Renal cortical epithelial cell (primary cell): ENCODE data around the gene COL4A3. TPM values are rescaled to one million over a fixed set of nuclear protein-coding genes. Genes with fewer than 3 reads are reported as not detected.

ENCODE experiments used
- DNase-seq: peaks from one replicate; pipeline ENCODE4 v3.0.0-alpha.2; 2011; ENCODE audit warnings: low read depth
- total RNA-seq: library from RNA; depleted of rRNA; stranded (reverse); fragments of >200 nt; gene quantifications from 2 replicates; pipeline ENCODE4 v1.2.3, GENCODE V29; 2014

Gene COL4A3
- total RNA-seq, 1 donor from 2014 or later: 30.8 TPM

DNA sequence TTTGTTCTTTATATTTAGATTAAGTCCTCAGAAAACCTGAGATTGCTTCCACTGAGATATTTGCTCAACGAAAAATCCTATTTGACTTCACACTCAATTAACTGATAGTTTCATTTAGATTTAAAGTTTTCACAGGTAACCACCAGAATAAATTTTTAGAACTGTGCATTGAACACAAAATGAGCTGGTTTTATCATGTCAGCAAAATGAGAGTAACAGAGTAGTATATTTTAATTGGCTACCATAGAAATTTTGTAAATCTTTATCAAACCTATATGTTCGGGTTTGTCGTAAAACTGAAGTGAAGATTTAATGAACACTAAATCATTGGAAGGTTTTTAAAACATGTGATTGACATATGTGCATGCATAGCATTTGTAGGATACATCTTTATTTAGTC, 127.9 kb downstream of the COL4A3 start:
- no peak for DNase-seq

DNA sequence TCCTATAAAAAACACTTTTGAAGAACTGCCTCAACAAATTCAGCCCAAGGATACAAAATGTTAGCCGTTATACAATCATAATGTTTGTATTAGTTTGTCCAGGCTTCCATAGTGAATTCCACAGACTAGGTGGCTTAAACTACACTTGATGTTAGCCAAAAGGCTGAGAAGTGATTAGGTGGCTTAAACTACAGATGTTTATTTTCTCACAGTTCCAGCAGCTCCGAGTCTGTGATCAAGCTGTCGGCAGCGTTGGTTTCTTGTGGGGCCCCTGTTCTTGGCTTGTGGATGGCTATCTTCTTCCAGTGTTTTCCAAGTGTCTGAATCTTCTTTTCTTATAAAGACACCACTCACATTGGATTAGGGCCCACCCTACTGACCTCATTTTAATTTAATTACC, 129.1 kb downstream of the COL4A3 start:
- DNase-seq: no peak

DNA sequence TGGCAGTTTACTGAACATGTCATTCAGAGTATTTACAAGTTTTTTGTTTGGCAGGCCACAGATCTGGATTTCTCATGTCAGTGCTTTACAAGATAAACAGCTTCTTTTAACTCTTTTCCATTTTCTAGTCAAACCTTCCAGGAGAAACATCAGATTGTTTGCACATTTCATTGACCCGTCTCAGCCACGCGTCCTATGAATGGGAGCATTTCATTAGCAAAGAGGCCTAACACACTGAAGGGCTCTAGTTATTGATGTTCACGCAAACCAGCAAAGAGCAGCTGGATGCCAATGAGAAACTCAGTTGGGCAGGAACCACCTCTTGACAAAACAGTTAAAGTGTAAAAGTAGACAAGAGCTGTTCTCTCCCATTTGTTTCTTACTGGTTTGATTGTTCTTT, 131.4 kb downstream of the COL4A3 start:
- DNase-seq: no peak

DNA sequence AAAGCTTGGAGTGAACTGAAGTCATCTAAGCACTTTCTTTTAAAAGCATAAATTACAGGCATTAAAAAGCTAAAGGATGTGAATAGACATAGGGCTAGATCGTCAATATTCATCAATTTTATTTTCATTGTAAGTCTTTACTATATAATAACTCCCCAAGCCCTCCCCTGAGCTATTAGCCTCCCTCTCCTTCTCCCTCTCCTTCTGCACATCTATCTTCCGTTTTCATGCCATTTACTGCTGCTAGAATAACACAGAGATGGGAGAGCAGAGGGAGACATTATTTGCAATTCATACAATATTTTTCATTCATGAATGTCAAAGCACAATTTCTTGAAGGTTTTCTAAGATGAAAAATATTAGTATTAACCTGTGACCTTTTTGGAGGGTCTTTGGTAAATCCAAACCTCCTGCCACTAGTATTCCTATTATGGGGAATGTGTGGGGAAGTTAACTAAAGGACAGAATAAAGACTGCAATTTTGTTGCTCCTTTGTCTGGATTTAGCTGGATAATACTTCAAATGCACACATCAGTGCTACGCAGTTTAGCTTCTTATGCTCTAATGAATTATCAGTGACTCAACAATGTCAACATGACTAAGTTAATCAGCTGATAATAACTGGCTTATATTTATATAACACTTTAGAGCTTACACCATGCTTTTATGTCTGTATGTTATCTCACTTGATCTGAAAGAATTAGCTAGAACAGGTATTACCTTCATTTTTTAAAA, 132.4 kb downstream of the COL4A3 start:
- no peak for DNase-seq

DNA sequence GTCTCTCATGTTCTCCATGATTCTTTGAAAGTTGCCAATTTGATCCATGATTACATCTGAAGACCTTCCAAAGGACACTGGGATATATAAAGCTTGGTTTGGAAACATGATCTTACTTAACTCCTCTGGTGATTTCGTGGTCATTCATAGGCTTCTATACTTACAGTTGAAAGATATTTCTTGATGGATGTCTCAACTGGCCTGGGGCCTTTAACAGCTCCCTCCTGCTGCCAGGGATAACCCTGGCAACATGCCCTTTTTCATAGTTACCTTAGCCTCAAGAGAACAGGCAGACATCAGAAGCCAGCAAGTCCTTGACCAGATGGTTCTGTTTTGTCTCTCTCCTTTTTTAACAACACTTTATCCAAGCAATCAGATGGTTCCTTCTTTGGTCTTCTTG, 137.1 kb downstream of the COL4A3 start:
- no peak for DNase-seq

DNA sequence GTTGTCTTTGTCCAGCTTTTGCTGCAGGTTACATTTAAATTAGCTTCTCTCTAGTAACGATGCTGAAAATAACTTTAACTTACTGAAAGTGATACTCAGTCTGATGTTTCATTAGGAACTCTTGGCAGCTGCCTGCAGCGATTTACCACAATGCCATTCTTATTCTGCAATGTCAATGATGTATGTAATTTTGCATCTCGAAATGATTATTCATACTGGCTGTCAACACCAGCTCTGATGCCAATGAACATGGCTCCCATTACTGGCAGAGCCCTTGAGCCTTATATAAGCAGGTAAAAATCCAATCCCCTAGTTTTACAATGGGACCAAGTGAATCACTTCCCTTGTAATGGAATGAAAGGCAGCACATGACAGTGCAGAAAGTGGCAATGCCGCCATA, 144.4 kb downstream of the COL4A3 start:
- no peak for DNase-seq

DNA sequence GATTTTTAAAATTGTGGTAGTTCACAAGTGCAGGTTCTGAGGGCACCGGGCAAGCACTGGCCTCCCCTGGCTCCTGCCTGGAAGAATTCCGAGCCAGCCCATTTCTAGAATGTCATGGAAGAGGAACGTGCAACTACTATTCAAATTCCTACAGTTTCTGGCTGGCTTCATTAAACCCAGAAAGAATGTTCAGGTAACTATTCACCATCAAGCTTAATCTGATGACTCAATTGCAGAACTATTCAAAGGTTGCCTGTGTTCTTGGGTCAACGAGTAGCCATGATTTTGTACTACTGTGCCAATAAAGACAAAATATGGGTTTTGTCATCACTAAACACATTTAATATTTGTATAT, 146.3 kb downstream of the COL4A3 start:
- peak; percentile 94 for DNase-seq

DNA sequence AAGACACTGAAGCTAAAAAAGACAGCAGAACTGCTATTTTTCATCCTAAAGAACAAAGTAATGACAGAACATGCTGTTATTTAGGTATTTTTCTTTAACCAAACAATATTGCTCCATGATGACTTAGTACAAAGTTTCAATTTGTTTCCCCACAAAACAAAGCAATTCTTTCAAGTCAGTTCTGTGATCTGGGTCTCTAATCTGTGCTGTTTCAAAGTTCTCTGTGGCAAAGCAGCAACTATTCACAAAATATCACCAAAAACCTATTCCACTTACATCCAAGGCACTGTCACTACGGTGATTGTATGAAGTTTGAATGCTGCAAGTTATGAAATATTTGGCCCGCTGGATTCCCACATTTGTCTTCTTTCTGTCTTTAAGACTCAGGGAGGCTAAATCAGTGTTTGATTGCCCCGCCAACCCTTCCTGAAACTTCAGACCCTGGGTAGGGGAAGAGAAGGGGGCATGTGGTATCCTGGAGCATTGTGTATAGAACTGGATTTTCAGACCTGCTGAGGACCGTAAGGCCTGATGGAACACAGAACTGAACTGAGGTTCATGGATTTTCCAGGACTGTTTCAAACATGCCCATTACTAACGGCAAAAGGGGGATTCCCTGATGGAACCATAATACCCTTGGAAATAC, 147.6 kb downstream of the COL4A3 start:
- no peak for DNase-seq

DNA sequence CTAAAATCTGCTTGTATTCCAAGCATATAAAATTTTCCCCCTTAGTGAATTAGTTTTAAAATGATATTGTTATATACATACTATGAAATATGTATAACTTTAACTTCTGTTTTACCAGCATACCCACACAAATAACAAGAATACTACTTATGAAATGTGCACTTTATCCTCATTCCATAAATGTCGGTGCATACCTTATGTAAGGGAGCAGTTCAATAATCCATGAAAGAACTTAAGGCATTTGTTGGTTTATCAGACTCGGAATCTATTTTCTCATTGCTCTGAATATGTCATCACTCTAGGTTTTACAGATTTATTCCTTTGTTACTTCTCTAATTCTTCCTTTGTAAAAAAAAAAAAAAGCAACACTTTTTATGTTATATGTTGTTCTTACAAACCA, 148.2 kb downstream of the COL4A3 start:
- no peak for DNase-seq

DNA sequence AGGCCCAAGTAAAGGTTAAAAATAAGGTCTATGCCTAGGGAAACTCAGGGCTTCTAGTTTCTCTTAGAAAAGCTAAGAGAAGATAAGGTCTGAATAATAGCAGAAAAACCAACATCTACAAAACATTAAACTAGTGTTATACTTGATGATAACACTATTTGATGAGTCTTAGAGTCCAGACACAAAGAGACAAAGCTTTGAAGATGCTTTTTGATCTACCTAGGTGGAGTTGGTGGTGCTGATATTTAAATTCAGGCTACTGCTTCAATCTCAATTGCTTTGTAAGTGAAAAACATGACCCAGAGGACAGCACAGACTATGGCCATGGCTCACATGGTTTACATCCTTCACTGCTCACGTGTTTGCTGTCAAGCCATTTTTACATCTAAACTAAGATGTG, 148.9 kb downstream of the COL4A3 start:
- no peak for DNase-seq

DNA sequence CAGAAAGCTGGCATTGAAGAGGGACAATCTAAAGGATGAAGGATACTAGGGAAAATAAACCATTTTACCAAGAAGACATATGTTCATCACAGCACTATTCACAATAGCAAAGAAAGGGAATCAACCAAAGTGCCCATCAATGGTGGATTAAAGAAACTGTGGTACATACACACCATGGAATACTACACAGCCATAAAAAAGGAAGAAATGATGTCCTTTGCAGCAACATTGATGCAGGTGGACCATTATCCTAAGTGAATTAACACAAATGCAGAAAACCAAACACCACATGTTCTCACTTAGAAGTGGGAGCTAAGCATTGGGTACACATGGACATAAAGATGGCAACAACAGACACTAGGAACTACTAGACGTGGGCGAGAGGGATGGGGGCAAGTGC, 153.4 kb downstream of the COL4A3 start:
- no peak for DNase-seq

DNA sequence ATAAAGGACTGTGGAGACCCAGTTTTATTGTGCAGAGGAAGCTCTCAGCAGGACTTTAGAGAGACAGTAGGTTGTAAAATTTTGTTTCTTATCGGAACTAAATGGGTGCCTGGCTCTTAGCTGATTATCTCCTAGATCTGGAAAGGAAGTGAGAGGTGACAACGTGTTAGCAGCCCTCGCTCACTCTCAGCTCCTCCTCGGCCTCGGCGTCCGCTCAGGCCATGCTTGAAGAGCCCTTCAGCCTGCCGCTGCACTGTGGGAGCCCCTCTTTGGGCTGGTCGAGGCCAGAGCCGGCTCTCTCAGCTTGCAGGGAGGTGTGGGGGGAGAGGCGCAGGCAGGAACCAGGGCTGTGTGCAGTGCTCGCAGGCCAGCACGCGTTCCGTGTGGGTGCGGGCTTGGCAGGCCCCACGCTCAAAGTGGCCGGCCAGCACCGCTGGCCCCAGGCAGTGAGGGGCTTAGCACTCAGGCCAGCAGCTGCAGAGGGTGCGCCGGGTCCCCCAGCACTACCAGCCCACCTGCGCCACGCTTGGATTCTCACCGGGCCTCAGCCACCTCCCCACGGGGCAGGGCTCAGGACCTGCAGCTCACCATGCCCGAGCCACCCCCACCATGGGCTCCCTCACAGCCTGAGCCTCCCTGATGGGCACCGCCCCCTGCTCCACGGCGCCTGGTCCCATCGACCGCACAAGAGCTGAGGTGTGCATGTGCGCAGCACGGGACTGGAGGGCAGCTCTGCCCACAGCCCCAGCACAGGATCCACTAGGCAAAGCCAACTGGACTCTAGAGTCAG, 156.1 kb downstream of the COL4A3 start:
- no peak for DNase-seq

DNA sequence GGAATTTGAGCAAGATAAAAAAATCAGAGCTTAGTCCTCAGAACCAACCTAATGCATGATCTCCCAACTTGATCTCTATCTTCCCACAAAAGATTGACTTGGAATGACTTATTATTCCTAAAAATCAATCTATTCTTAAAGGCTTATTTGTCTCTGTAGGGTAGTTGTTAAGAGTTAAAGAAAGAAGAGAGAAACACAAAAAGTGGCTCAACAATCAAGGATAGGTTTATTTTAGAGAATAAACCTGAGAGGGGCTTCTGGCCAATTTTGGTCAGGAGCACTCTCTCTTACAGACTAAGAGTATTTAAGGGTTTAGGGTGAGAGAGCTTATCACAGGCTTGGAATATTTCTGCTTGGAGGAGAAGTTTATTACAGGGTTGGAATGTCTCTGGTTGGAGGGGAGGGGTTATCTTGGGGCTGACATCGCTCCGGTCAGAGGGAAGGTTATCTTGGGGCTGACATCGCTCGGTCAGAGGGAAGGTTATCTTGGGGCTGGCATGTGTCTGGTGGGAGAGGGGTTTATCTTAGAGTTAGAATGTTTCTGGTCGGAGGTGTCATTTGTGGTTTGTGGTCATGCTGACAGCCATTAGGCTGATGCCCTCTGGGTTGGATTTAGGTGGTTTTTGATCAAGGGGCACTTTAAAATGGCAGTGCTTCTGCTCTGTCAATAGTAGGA, 158.2 kb downstream of the COL4A3 start:
- DNase-seq: no peak

DNA sequence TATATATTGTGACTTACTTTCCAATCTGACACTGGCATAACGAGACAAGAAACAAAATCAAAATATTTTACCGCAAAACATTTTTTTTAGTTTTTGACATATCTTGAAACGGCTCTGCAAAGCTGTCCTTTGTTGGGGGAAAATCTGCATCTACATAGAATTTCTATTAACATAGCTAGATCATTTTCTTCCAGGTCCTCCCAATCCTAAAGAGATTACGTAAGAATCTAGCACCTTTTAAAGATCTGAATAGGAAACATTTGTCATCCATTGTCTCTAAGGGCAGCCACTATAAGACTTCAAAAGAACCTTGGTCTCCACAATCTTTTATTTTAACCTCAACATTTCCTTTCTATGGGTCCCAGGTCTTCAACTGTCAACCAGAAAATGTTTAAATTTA, 159.4 kb downstream of the COL4A3 start:
- DNase-seq: no peak

DNA sequence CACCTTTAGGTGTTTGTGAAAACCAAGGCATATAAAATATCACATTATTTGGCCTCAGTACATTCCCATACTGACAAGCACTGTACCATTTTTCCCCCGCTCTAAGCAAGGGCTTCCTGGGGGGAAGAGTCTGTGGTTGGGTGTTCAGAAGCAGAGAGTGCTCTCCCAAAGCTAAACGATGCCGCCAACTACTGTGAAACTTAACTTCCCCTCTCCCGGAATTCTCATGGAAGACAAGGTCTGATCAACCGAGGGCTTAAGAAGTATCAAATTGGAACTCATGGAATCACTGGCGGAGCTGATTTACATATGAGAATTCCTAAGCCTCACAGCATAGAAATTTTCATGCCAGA, 160.2 kb downstream of the COL4A3 start:
- DNase-seq: peak; percentile 17

DNA sequence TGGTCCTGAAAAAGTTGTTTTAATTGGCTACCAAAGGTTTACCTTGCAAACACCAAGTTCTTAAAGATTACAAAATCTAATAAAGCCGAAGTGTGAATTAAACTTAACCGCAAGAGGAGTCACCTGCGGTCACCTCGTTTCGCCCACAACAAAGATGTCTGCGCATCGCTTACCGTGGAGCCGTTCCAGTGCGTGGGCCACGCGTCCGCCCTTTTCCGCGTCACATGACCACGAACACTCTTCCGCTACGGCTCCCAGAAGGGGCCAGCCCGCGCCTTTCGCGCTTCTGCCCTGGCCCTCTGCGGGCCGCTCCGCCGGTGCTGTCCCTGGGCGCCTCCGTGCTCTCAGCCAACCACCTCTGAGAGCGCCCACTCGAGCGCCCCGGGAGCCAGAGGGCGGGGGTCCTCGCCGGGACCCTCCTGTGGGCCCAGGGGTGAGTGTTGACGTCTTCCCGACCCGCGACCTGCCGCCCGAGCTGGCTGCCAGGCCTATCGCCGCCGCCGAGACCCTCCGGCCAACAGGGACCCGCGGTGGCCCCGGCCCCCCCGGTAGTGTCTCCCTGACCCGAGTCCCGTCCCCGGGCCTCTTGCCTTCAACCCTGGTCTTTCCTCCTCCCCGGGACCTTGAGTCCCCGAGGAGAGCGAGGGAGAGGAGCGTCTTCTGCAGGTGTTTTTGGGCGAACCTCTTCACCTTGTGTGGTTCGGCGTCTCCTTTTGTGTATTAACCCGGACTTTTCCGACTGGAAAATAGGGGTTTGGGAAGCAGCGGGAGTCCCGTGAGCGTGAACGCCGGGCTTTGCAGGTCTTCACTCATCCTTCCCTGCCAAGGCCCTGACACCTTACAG, 160.8 kb downstream of the COL4A3 start, which contains the start of gene MFF:
TSS of gene MFF (plus strand) at position 257 of the 844 bp plus-strand sequence. CDS start 5,415 bp downstream, outside the sequence.
- peak; percentile 84 for DNase-seq

DNA sequence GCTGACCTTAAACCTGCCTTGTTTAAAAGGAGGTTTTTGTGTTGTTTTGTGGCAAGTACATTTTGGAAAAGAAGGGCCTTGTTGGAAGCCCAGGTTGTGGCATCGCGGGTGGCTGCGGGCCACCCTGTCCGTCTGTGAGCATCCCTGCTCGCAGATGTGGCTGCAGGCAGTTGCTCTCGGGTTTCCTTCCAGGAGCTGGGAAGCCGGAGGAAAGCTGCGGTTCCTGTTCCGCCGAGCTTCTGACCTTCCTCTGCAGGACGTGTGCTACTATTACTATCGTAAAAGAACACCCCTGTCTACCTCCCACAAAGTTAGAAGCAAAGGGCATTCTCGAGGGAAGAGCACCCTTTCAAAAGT, 161.4 kb downstream of the COL4A3 start:
- peak; percentile 27 for DNase-seq

DNA sequence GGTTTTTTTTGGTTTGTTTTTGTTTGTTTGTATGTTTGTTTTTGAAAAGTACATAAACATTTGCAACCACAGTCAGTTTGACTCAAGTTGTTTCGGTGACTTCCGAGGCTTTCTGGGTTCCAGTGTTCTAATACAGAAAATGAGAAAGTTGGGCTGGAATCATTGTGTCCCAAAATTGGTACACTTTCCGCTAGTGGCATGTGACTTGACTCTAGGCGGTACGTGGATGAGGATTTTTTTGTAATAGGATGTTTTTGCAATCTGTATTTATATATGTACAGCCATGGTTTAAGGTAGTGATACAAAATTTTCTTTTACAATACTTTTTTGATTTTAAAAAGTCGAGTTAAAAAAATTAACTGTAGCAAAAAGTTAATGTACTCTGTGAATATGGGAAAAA, 162.4 kb downstream of the COL4A3 start:
- DNase-seq: no peak

DNA sequence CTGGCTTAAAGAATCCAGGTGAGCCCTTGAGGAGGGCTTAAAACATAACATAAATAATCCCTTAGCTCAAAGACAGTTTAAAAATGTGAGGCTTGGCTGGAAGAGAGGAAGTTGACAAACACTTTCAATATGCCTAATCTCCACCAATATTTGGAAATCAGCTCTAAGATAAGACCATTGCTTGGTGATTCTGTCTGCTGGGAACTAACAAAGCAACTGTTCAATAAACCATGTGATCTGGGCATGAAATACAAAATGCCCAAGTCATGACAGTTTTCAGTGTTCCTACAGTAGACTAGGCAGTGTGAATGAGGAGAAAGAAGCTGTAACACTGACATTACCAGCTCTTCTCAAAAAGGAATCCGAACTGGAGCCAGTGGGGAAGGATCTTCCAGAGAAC, 171.3 kb downstream of the COL4A3 start:
- DNase-seq: no peak

DNA sequence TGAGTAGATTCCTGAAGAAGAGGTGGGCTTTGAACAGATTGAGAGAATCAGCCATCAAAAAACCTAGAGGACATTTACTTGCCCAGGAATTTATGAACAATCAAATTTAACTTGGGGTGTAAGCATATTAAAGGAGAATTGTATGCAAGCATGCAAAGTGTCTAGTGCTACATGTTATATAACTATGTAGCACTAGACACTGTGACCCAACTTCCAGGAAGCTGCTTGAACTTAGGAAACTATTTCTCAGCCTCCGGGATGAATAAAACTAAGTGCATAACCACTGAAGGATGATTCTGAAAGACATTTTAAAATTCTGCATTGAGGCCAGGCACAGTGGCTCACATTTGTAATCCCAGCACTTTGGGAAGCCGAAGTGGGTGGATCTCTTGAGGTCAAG, 173.0 kb downstream of the COL4A3 start:
- DNase-seq: no peak

DNA sequence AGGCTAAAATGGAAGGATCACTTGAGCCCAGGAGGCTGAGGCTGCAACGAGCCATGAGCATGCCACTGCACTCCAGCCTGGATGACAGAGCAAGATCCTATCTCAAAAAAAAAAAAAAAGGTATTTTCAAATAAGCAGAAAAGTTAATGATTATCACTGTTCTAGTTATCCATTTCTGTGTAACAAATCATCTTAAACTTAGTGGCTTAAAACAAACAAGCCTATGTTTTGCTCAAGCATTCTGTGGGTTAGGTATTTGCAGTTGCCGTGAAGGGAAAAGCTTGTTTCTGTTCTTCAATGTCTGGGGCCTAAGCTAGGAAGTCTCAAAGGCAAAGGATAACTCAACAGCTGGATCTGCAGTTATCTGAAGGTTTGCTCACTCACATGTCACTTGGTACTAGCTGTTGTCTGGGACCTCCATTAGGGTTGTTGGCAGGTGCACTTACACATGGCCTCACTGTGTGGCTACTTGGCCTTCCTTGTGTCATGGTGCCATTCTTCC, 174.7 kb downstream of the COL4A3 start:
- peak; percentile 98 for DNase-seq
